Measurements from ENCODE around the gene WDR36.

The WDR36 gene

GRCh38 chr5:111113678-111114077 is 21.5 kb downstream of the WDR36 start:
- Histone ChIP-seq H3K4me3 (no peak overlapping the region), H3K9ac (ENCODE audit: insufficient read length) (no peak overlapping the region), H3K27ac (no peak overlapping the region), H3K36me3 (ENCODE audit: insufficient read depth, low read length) (peaks cover 59% of the 10 kb centered on the region), H3K9me3 (ENCODE audit: low read depth, low read length) (no peaks in the 10 kb centered on the region)
- TF ChIP-seq POLR2AphosphoS5 (IDR thresholded peaks at IDR 0.05; ENCODE audit: borderline replicate concordance, low read depth, low read length): no peak
- TF ChIP-seq EZH2 (IDR thresholded peaks at IDR 0.05): no peak
- TF ChIP-seq FOXP2 (optimal IDR thresholded peaks at IDR 0.05; ENCODE audit: control extremely low read depth, extremely low read length, insufficient read depth): no peak
- DNase-seq (ENCODE audit: low read depth, low spot score): no peak

- Histone ChIP-seq H3K27ac (no peak overlapping the region), H3K36me3 (ENCODE audit: insufficient read depth, low read length) (peaks cover 63% of the 10 kb centered on the region), H3K4me3 (no peak overlapping the region), H3K9me3 (ENCODE audit: low read depth, low read length) (no peaks in the 10 kb centered on the region), H3K9ac (ENCODE audit: insufficient read length) (no peak overlapping the region)
- no peak for TF ChIP-seq POLR2AphosphoS5 (IDR thresholded peaks at IDR 0.05; ENCODE audit: borderline replicate concordance, low read depth, low read length)
- no peak for TF ChIP-seq FOXP2 (optimal IDR thresholded peaks at IDR 0.05; ENCODE audit: control extremely low read depth, extremely low read length, insufficient read depth)
- TF ChIP-seq EZH2 (IDR thresholded peaks at IDR 0.05): no peak
- DNase-seq (ENCODE audit: low read depth, low spot score): no peak
These were observed 23.1 kb downstream of the WDR36 start for GRCh38 chr5:111115229-111115628.

GRCh38 chr5:111116550-111116949 is 24.4 kb downstream of the WDR36 start:
- no peak overlapping the region for H3K27ac ChIP-seq
- H3K4me3 ChIP-seq: no peak overlapping the region
- no peak overlapping the region for H3K9ac ChIP-seq (ENCODE audit: insufficient read length)
- H3K9me3 ChIP-seq (ENCODE audit: low read depth, low read length): no peaks in the 10 kb centered on the region
- H3K36me3 ChIP-seq (ENCODE audit: insufficient read depth, low read length): peaks cover 62% of the 10 kb centered on the region
- no peak for TF ChIP-seq EZH2 (IDR thresholded peaks at IDR 0.05)
- no peak for TF ChIP-seq FOXP2 (optimal IDR thresholded peaks at IDR 0.05; ENCODE audit: control extremely low read depth, extremely low read length, insufficient read depth)
- TF ChIP-seq POLR2AphosphoS5 (IDR thresholded peaks at IDR 0.05; ENCODE audit: borderline replicate concordance, low read depth, low read length): no peak
- DNase-seq (ENCODE audit: low read depth, low spot score): no peak

- no peaks in the 10 kb centered on the region for H3K9me3 ChIP-seq (ENCODE audit: low read depth, low read length)
- no peak overlapping the region for H3K9ac ChIP-seq (ENCODE audit: insufficient read length)
- TF ChIP-seq EZH2 (IDR thresholded peaks at IDR 0.05) (no peak), FOXP2 (optimal IDR thresholded peaks at IDR 0.05; ENCODE audit: control extremely low read depth, extremely low read length, insufficient read depth) (no peak), POLR2AphosphoS5 (IDR thresholded peaks at IDR 0.05; ENCODE audit: borderline replicate concordance, low read depth, low read length) (no peak)
- H3K36me3 ChIP-seq (ENCODE audit: insufficient read depth, low read length): peaks cover 62% of the 10 kb centered on the region
- H3K27ac ChIP-seq: no peak overlapping the region
- H3K4me3 ChIP-seq: no peak overlapping the region
- DNase-seq (ENCODE audit: low read depth, low spot score): no peak
These were observed 25.0 kb downstream of the WDR36 start for GRCh38 chr5:111117136-111117535.

GRCh38 chr5:111119221-111119620 is 27.1 kb downstream of the WDR36 start:
- Histone ChIP-seq H3K9ac (ENCODE audit: insufficient read length) (no peak overlapping the region), H3K4me3 (no peak overlapping the region), H3K36me3 (ENCODE audit: insufficient read depth, low read length) (peaks cover 66% of the 10 kb centered on the region), H3K27ac (no peak overlapping the region), H3K9me3 (ENCODE audit: low read depth, low read length) (no peaks in the 10 kb centered on the region)
- no peak for DNase-seq (ENCODE audit: low read depth, low spot score)
- no peak for TF ChIP-seq POLR2AphosphoS5 (IDR thresholded peaks at IDR 0.05; ENCODE audit: borderline replicate concordance, low read depth, low read length)
- no peak for TF ChIP-seq EZH2 (IDR thresholded peaks at IDR 0.05)
- TF ChIP-seq FOXP2 (optimal IDR thresholded peaks at IDR 0.05; ENCODE audit: control extremely low read depth, extremely low read length, insufficient read depth): no peak

GRCh38 chr5:111119856-111120255 is 27.7 kb downstream of the WDR36 start:
- Histone ChIP-seq H3K36me3 (ENCODE audit: insufficient read depth, low read length) (peaks cover 71% of the 10 kb centered on the region), H3K9me3 (ENCODE audit: low read depth, low read length) (no peaks in the 10 kb centered on the region), H3K4me3 (no peak overlapping the region), H3K9ac (ENCODE audit: insufficient read length) (no peak overlapping the region), H3K27ac (no peak overlapping the region)
- no peak for DNase-seq (ENCODE audit: low read depth, low spot score)
- TF ChIP-seq FOXP2 (optimal IDR thresholded peaks at IDR 0.05; ENCODE audit: control extremely low read depth, extremely low read length, insufficient read depth): no peak
- TF ChIP-seq POLR2AphosphoS5 (IDR thresholded peaks at IDR 0.05; ENCODE audit: borderline replicate concordance, low read depth, low read length): no peak
- TF ChIP-seq EZH2 (IDR thresholded peaks at IDR 0.05): no peak

GRCh38 chr5:111120911-111121310 is 28.8 kb downstream of the WDR36 start:
- no peak overlapping the region for H3K9ac ChIP-seq (ENCODE audit: insufficient read length)
- no peaks in the 10 kb centered on the region for H3K9me3 ChIP-seq (ENCODE audit: low read depth, low read length)
- no peak for TF ChIP-seq POLR2AphosphoS5 (IDR thresholded peaks at IDR 0.05; ENCODE audit: borderline replicate concordance, low read depth, low read length)
- TF ChIP-seq FOXP2 (optimal IDR thresholded peaks at IDR 0.05; ENCODE audit: control extremely low read depth, extremely low read length, insufficient read depth): no peak
- no peak for TF ChIP-seq EZH2 (IDR thresholded peaks at IDR 0.05)
- no peak overlapping the region for H3K4me3 ChIP-seq
- DNase-seq (ENCODE audit: low read depth, low spot score): no peak
- no peak overlapping the region for H3K27ac ChIP-seq
- peaks cover 78% of the 10 kb centered on the region for H3K36me3 ChIP-seq (ENCODE audit: insufficient read depth, low read length)

GRCh38 chr5:111121926-111122325 is 29.8 kb downstream of the WDR36 start:
- H3K36me3 ChIP-seq (ENCODE audit: insufficient read depth, low read length): peaks cover 81% of the 10 kb centered on the region

GRCh38 chr5:111122398-111122797 is 30.2 kb downstream of the WDR36 start:
- no peak for TF ChIP-seq POLR2AphosphoS5 (IDR thresholded peaks at IDR 0.05; ENCODE audit: borderline replicate concordance, low read depth, low read length)
- TF ChIP-seq FOXP2 (optimal IDR thresholded peaks at IDR 0.05; ENCODE audit: control extremely low read depth, extremely low read length, insufficient read depth): no peak
- no peak for TF ChIP-seq EZH2 (IDR thresholded peaks at IDR 0.05)
- H3K9ac ChIP-seq (ENCODE audit: insufficient read length): no peak overlapping the region
- no peak for DNase-seq (ENCODE audit: low read depth, low spot score)
- H3K27ac ChIP-seq: no peak overlapping the region
- no peak overlapping the region for H3K4me3 ChIP-seq
- H3K9me3 ChIP-seq (ENCODE audit: low read depth, low read length): no peaks in the 10 kb centered on the region
- H3K36me3 ChIP-seq (ENCODE audit: insufficient read depth, low read length): peaks cover 82% of the 10 kb centered on the region

More at GRCh38 chr5:111121926-111122325, 29.8 kb downstream of the WDR36 start:
- Histone ChIP-seq H3K4me3 (no peak overlapping the region), H3K9ac (ENCODE audit: insufficient read length) (no peak overlapping the region), H3K27ac (no peak overlapping the region), H3K9me3 (ENCODE audit: low read depth, low read length) (no peaks in the 10 kb centered on the region)
- TF ChIP-seq FOXP2 (optimal IDR thresholded peaks at IDR 0.05; ENCODE audit: control extremely low read depth, extremely low read length, insufficient read depth) (no peak), EZH2 (IDR thresholded peaks at IDR 0.05) (no peak), POLR2AphosphoS5 (IDR thresholded peaks at IDR 0.05; ENCODE audit: borderline replicate concordance, low read depth, low read length) (no peak)
- DNase-seq (ENCODE audit: low read depth, low spot score): no peak
